T-helper 1 cell treated with Interleukin-12 subunit alpha and Interleukin-12 subunit beta and Interleukin-4 antibody, amounts not matched to agents 30 ng/mL and 1 ng/mL, for 36 hours (primary cell): ENCODE measurements around the gene ARHGEF10L. TPM values are rescaled to one million over a fixed set of nuclear protein-coding genes. Genes with fewer than 3 reads are reported as not detected.

Experiments
- intact Hi-C: fragments of 100-400 bp; cut with micrococcal nuclease; formaldehyde crosslinking; loops from one replicate; pipeline ENCODE4 v1.15.1; 2024
- total RNA-seq: library from RNA; stranded (reverse); gene quantifications from 2 replicates; pipeline ENCODE4 v1.2.3, GENCODE V29; 2022

The ARHGEF10L gene
- total RNA-seq, 1 donor from 2014 or later: not detected

- intact Hi-C loops: no loop called here
These were observed 115.0 kb downstream of the ARHGEF10L start for GRCh38 chr1:17654519-17654918.

- intact Hi-C loops: no loop called here
These were observed 115.7 kb downstream of the ARHGEF10L start for GRCh38 chr1:17655169-17655568.

- intact Hi-C loops: no loop called here
These were observed 116.4 kb downstream of the ARHGEF10L start for GRCh38 chr1:17655922-17656321.

- intact Hi-C loops: no loop called here
These were observed 117.9 kb downstream of the ARHGEF10L start for GRCh38 chr1:17657436-17657835.

GRCh38 chr1:17658837-17659236 is 119.3 kb downstream of the ARHGEF10L start:
- intact Hi-C loops: no loop called here

DNA sequence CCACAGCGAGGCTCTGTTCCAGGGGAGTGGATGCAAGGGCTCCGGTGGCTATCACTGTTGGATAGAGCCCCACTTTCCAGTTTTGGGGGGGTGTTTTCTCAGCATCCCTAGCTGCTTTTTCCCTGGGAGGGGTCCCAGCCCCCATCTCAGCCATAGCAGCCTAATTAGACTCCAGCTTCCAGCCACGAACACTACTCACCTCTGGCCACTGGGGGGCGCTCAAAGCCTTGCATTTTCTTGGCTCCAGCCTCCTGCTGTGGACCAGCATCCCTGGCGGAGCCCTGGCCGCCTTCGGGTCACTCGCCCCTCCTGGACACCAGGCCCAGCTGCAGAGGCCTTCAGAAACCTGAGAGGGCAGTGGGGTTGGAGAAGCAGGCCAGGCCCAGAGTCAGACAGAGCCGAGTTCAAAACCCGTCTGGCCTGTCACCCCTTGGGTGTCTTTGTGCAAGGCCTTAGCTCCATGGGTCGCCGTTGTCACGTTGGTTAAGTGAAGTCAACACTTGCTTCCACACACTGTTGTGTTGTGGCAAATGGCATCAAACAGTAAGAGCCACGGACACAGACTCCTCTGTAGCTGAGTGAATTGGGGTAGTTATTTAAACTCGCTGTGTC is 122.2 kb downstream of the ARHGEF10L start:
- intact Hi-C loops: loop anchor here (1.0 kb wide), 1 partner anchor 439 kb away; no protein-coding TSS in a partner anchor

GRCh38 chr1:17662296-17662695 is 122.8 kb downstream of the ARHGEF10L start:
- intact Hi-C loops: no loop called here

DNA sequence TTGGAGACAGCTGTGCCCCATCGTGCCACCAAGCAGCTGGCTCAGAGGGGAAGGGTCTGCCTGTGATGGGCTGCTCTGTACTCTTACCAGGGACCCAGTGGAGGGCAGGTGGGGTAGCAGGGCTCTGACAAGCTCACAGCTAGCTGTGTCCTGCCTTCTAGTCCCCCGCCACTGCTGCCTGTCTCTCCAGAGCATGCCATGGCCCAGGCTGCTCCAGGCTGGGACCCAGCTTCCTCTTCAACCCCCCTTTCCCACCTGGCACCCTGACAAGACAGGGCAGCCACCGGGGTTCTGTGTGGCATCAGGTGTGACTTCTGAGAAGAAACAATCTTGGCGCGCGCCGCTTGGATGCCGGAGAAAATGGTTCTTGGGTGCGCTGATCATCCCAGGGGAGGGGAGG is 123.3 kb downstream of the ARHGEF10L start:
- intact Hi-C loops: no loop called here

DNA sequence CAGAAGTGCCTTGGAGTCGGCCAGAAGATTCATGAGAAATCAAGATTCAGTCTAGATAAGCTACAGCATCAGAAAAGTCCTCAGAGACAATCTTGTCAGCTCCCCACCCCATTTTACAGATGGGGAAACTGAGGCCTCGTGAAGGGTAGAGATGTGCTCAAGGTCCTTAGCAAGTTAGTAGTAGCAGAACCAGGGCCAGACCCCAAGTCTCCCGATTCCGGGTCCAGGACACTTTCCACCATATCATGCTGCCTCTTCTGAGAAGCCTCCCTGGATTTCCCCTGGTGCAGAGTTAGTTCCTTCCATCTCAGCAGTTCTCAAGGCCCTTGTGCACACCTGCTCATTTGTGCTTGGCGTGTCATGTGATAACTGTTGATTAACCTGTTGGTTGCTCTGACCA is 124.1 kb downstream of the ARHGEF10L start:
- intact Hi-C loops: no loop called here

- intact Hi-C loops: no loop called here
These were observed 124.8 kb downstream of the ARHGEF10L start for GRCh38 chr1:17664322-17664721.

GRCh38 chr1:17665054-17665453 is 125.6 kb downstream of the ARHGEF10L start:
- intact Hi-C loops: no loop called here

DNA sequence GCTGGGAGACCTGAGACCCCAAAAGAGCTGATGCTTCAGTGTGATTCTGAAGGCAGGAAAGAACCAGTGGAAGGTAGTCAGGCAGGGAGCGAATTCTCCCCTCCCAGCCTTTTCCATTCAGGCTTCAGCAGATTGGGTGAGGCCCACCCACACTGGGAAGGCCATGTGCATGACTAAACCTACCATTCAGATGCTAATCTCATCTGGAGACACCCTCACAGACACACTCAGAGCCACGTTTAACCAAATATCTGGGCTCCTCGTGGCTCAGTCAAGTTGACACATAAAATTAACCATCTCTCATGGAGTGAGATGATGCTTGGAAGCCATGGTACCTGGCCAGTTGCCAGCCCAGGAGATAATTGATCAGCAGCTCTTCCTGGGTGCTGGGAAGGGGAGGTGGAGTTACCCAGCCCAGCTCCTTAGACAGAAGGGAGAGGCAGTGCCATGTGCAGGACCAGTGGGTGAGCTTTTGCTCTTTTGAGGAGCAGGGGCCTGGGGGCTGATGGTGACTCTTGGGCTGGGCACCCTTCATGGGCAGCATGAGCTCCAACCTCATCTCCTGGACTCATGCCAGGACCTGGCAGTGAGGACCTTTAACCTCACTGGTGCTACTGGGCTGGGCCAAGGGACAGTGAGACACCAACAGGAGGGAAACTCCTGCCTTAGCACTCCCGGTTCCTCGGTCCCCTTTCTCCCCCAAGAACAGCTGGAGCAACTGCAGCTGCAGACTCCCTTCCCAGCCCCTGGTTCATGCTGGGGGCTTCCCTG is 126.6 kb downstream of the ARHGEF10L start:
- intact Hi-C loops: no loop called here

DNA sequence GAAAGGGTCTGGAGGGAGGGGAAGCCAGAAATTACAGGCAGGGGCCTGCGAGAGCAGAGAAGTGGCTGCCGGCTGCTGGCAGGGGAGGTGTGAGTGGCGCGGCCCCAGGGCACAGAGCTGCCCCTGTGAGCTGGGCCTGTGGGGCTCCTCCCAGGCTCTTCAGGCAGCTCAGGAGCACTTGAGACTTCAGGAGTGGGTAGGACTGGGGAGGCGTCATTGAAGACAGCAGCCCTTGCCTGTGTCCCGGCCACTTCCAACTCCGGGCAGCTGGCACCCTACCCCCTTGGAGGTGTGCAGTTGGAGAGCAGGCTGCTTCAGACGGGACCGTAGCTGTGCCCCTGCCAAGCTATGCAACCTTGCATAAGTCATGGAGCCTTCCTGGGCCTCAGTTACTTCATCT is 128.1 kb downstream of the ARHGEF10L start:
- intact Hi-C loops: no loop called here

DNA sequence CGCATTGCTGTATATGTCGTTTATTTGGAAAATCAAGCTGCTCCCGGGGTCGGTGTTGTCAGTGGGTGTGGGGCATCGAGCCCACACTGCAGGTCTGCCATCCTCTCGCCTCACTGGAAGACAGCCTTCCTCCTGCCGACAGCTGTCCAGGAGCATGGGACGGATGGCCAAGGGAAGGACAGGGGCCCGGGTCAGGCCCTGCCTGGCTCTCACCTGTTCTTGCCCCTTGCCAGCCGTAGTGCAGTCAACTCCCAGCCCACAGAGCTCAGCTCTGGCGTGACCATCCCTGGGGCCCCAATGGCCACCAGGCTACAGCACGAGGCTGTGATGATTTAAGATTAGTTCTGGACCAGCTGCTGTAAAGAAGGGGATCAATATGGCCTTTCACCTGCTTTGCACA is 128.7 kb downstream of the ARHGEF10L start:
- intact Hi-C loops: no loop called here

- intact Hi-C loops: no loop called here
These were observed 129.2 kb downstream of the ARHGEF10L start for GRCh38 chr1:17668624-17669175.

- intact Hi-C loops: no loop called here
These were observed 129.8 kb downstream of the ARHGEF10L start for GRCh38 chr1:17669305-17669704.

- intact Hi-C loops: no loop called here
These were observed 130.5 kb downstream of the ARHGEF10L start for GRCh38 chr1:17669866-17670451.

GRCh38 chr1:17670587-17671313 is 131.3 kb downstream of the ARHGEF10L start:
- intact Hi-C loops: no loop called here

DNA sequence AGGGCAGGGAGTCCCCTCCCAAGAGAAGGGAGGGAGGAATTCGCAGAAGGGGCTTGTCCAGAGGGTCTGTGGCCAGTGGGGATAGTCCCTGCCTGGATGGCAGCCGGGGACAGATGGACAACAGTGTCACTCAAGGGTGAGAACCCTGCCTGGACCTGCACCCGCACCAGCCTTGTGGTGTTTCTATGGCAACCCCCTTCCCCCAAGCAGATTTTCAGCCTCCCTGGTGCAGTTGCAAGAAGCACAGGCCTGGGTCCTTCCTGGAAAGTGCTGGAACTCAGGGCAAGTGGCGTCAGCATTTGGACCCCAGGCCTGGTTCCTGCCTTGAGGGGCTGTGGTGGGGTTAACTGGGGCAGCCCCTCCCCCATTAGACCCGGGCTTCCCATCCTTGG is 131.8 kb downstream of the ARHGEF10L start:
- intact Hi-C loops: no loop called here

GRCh38 chr1:17671741-17672140 is 132.2 kb downstream of the ARHGEF10L start:
- intact Hi-C loops: no loop called here

DNA sequence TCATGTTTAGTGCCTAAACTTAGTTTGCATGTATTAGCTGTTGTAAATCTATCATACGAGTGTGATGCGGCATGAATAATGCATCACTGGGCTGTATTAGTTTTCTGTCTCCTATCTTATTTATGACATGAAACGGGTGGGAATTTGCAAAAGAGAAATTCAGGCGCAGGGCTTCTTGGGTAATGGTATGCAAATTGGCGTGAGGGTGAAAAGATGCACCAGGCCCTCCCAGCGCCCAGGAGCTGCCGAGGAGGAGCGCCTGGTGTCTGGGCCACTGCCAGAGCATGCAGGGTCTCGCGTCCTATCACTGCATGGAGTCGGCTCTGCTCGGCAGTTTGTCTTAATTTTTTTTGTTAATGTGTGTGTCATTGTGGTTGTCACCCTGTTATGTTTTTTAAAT is 132.7 kb downstream of the ARHGEF10L start:
- intact Hi-C loops: no loop called here
